Mesothelial cell of epicardium (in vitro differentiated cells): ENCODE measurements around the gene PPP1R18. TPM values are rescaled to one million over a fixed set of nuclear protein-coding genes. Genes with fewer than 3 reads are reported as not detected.
A peak's percentile ranks its signal among the peaks of the same experiment; 100 is the strongest.

ENCODE experiments used
- DNase-seq, 2 experiments: peaks; one replicate each; pipeline ENCODE4 v3.0.0; 2021; ENCODE audit warnings: low spot score in 2 of 2; ENCODE audit not compliant: unreplicated experiment in 2 of 2
- H3K27ac Mint-ChIP-seq: 2 replicates; pipeline ENCODE4 v1.8.0; 2021; ENCODE audit warnings: mixed read lengths
- H3K27me3 Mint-ChIP-seq: 2 replicates; pipeline ENCODE4 v1.8.0; 2021; ENCODE audit warnings: low read depth, mixed read lengths
- H3K36me3 Mint-ChIP-seq: 2 replicates; pipeline ENCODE4 v1.8.0; 2021; ENCODE audit warnings: mixed read lengths
- H3K4me1 Mint-ChIP-seq: 2 replicates; pipeline ENCODE4 v1.8.0; 2021; ENCODE audit warnings: mixed read lengths
- H3K4me3 Mint-ChIP-seq: 2 replicates; pipeline ENCODE4 v1.8.0; 2021; ENCODE audit warnings: mild to moderate bottlenecking, moderate library complexity, mixed read lengths
- H3K9me3 Mint-ChIP-seq: 2 replicates; pipeline ENCODE4 v1.8.0; 2021; ENCODE audit warnings: mixed read lengths
- total RNA-seq: library from RNA; stranded (reverse); gene quantifications from 3 replicates; pipeline ENCODE4 v1.2.1, GENCODE V29; 2021
- TF ChIP-seq, protein P1 (sequence below): fragments of 200-600 bp; sonication (generic); IDR thresholded peaks from one replicate; pipeline ENCODE4 v1.5.0; 2021; ENCODE audit warnings: antibody characterized with exemption; ENCODE audit not compliant: unreplicated experiment

Gene PPP1R18
- total RNA-seq, 1 donor from 2014 or later = 30.6 TPM

DNA sequence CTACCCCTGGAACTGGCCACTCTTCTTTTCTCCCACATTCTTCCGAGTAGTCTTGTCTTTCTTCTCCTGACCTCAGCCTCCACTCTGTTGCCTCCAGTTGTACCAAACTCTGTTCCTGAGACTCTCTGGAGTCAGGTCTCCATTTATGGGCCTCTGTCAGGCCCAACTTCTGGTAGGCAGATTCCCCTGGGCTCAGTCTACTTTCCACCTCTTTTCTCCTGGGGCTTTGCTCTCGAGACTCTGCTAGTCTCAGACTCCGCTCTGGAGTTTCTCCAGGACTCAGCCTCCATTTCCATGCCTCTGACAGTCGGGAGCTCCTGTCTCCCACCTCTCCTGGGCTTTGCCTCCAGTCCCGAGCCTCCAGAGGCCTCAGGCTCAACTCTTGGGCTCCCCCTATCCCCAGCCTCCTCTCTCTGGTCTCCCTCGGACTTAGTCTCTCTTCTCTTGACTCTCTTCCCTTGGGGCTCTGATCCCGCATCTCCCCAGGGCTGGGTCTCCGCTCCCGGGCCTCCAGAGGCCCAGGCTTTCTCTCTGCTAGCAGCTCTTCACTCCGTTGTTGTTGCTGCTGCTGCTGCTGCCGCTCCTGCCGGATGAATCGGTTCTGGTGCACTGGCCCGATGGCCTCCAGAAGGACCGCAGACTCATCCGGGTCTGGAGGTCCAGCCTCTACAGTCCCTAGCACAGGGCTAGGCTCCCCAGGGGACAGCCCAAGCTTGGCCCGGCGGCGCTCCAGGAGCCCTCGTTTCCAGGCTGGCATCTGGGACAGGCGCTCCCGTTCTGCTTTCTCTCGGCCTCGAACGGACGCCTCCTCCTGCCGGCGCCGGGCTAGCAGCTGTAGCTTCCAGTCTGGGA is 1.1 kb downstream of the PPP1R18 start:
- TF ChIP-seq, protein P1, sequence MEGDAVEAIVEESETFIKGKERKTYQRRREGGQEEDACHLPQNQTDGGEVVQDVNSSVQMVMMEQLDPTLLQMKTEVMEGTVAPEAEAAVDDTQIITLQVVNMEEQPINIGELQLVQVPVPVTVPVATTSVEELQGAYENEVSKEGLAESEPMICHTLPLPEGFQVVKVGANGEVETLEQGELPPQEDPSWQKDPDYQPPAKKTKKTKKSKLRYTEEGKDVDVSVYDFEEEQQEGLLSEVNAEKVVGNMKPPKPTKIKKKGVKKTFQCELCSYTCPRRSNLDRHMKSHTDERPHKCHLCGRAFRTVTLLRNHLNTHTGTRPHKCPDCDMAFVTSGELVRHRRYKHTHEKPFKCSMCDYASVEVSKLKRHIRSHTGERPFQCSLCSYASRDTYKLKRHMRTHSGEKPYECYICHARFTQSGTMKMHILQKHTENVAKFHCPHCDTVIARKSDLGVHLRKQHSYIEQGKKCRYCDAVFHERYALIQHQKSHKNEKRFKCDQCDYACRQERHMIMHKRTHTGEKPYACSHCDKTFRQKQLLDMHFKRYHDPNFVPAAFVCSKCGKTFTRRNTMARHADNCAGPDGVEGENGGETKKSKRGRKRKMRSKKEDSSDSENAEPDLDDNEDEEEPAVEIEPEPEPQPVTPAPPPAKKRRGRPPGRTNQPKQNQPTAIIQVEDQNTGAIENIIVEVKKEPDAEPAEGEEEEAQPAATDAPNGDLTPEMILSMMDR = no peak
- Mint-ChIP-seq H3K4me1 (peaks cover 73% of the 10 kb centered on the region), H3K36me3 (no peaks in the 10 kb centered on the region), H3K9me3 (no peaks in the 10 kb centered on the region), H3K27me3 (no peaks in the 10 kb centered on the region), H3K27ac (peak overlapping the region; percentile 82), H3K4me3 (peak overlapping the region; percentile 81)
- DNase-seq = no peak

DNA sequence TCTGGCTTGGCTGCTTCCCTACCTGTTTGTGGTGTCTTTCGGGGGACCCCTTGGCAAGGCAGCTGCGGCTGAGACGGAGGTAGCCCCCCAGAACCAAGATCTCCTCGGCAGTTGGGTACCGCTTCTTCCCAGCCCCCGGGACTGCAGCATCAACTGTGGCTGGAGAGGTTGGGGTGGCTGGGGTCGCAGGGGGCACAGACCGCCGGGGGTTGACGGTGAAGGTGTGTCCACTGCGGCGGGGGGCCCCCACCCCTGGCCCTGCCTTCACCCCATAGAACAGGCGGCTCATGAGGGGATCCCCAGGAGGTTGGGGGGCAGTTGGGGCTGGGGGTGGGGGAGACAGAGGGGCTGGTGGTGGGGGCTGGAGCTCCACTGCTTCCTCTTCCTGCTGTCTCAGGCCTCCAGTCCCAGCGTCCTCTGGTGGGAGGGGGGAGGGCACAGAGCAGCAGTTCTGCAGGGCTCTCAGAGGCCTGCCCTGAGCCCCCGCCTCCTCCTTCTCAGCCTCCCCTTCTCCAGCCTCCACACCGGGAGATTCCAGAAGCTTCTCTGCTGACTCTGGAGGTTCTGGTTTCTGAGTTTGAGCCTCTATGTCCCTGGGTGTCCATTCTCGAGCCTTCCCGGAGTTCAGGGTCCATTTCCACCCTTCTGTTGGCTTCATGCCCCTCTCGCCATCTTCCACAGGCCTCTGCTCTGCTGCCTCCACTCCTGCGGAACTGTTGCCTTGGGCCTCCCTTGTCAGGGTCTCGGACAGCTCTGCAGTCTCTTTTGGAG is 1.9 kb downstream of the PPP1R18 start:
- Mint-ChIP-seq H3K27me3 (no peaks in the 10 kb centered on the region), H3K4me1 (peaks cover 71% of the 10 kb centered on the region), H3K9me3 (no peaks in the 10 kb centered on the region), H3K4me3 (peak overlapping the region; percentile 81), H3K27ac (peak overlapping the region; percentile 82), H3K36me3 (no peaks in the 10 kb centered on the region)
- TF ChIP-seq, protein P1 = no peak
- no peak for DNase-seq

GRCh38 chr6:30683980-30684338 is 2.5 kb downstream of the PPP1R18 start:
- DNase-seq = no peak
- TF ChIP-seq, protein P1 = no peak
- Mint-ChIP-seq H3K36me3 (peaks cover under 1% of the 10 kb centered on the region), H3K9me3 (no peaks in the 10 kb centered on the region), H3K4me1 (peaks cover 71% of the 10 kb centered on the region), H3K4me3 (peak overlapping the region; percentile 67), H3K27ac (peak overlapping the region; percentile 81), H3K27me3 (no peaks in the 10 kb centered on the region)

GRCh38 chr6:30683183-30683979 is 3.1 kb downstream of the PPP1R18 start:
- TF ChIP-seq, protein P1 = no peak
- Mint-ChIP-seq H3K36me3 (peaks cover 2% of the 10 kb centered on the region), H3K9me3 (no peaks in the 10 kb centered on the region), H3K4me3 (peak overlapping the region; percentile 67), H3K27me3 (no peaks in the 10 kb centered on the region), H3K4me1 (peaks cover 69% of the 10 kb centered on the region), H3K27ac (peak overlapping the region; percentile 90)
- DNase-seq = no peak
